ENCODE results near the gene NFKBIZ.
"Not testable (repeated sequence)": the region's sequence is repeated elsewhere in the genome, so short reads cannot be mapped to it uniquely, and the experiment has no call there.

NFKBIZ gene

GRCh38 chr3:101879102-101879501 is 29.8 kb downstream of the NFKBIZ start:
- DNase-seq: no peak

DNA sequence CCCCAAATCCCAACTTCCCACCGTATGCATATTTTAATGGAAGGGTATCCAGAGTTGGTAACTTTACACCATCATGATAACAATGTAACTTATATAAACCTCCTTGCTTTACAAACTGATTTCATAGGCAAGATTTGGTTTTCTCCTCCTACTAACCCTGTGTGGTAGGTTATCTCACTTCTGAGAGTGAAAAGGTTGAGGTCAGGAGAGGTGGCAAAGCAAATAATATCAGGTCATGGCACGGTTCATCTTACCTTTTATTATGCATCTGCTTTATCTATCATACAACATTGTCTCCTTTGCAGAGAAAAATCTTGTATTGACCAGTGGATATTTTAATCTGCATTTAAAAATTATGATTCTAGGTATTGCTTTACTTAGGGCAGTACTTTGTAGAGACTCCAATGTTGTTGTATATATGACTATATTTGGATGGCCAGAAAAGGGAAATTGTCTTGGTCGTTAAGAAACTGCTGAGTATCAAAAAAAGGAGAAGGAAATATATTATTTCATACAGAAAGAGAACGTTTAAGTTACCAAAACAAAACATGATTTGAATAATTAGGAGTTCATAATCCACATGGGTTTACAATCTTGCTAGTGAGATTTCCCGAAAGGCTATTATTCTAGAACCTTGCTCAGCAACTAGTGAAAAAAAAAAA is 30.4 kb downstream of the NFKBIZ start:
- DNase-seq: no peak

GRCh38 chr3:101884776-101885175 is 35.5 kb downstream of the NFKBIZ start:
- no peak for DNase-seq

- not testable (repeated sequence) for DNase-seq
These were observed 36.3 kb downstream of the NFKBIZ start for GRCh38 chr3:101885584-101885983.

- DNase-seq: no peak
These were observed 37.3 kb downstream of the NFKBIZ start for GRCh38 chr3:101886626-101887025.

DNA sequence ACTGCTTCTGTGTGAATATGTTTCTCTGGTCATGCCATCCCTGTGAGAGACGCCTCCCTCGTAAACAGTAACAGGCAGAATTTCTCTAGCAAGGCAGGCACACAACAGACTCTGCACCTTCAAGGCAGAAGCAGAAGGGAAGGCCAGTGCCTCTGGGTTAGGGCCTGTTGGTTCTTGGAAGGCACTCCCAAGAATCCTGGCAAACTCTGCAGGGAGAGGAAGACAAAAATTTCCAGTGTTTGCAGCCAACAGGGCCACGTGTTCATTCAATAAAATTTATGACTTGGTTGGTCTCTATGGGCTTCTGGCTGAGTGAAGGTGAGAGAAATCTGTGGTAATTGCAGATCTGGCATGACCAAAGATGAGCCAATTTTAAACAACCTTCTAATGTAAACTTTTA is 39.3 kb downstream of the NFKBIZ start:
- no peak for DNase-seq

DNA sequence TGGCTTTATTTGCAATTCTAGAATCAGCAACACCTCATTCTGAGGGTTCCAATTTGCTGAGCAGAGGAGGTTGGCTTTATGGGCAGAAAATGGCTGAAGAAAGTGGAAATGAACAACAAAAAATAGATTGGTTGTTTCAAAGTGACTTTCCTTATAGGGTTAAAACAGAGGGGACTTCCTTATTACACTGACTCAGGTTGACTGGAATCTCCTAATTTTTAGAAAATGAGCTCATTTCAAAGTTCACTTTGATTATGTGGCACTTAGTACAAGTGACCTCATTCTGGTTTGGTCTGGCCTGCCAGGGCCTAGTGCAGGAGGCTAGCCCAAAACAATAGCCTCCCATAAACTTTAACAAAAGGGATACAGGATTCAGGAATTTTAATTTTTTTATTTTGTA is 41.4 kb downstream of the NFKBIZ start:
- no peak for DNase-seq

DNA sequence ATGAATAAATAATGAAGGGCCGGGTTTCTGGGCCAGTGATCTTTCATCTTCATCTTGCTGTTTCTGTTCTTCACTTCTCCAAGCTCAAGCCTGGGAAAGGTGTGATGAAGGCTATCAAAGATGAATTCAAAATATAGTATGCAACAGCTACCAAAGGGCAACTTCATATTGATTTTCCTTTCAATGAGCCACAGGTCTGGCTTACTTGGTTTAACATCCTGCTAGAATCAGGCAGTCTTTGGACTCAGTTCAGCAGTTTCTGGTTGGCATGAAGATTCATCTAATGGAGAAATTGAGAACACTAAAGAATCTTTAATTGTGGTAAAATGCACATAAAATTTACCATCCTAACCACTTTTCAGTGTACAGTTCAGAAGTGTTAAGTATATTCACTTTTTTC is 43.3 kb downstream of the NFKBIZ start:
- DNase-seq: no peak

- DNase-seq: no peak
These were observed 46.9 kb downstream of the NFKBIZ start for GRCh38 chr3:101896083-101896757.

- no peak for DNase-seq
These were observed 47.7 kb downstream of the NFKBIZ start for GRCh38 chr3:101897013-101897412.

DNA sequence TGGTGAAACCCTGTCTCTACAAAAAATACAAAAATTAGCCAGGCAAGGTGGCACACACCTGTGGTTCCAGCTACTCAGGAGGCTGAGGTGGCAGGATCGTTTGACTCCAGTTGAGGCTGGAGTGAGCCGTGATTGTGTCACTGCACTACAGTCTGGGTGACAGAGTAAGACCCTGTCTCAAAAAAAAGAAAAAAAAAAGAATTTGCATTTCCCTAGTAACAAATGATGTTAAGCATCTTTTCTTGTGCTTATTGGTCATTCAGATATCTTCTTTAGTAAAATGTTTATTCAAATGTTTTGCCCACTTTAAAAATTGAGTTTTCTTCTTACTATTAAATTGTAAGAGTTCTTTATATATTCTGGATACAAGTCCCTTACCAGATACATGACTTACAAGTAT is 48.7 kb downstream of the NFKBIZ start:
- no peak for DNase-seq

GRCh38 chr3:101898752-101899169 is 49.4 kb downstream of the NFKBIZ start:
- DNase-seq: no peak

DNA sequence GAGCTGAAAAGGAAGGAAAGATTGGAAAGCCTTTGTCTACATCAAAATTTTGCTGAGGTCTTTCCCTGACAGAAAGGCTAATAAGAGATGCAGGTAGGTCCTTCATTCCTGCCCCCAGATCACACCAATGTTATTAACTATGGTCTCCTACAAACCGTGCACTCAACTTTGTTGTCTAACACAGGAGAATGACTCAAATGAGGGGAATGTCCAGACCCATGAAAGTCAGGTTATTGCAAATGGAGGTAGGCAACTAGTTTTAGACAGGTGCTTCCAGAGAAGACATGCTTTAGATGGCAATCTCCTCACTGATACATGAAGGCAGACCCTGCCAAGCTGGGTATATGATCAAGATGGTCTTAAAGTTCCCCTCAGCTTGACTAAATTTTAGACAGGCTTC is 51.0 kb downstream of the NFKBIZ start:
- DNase-seq: no peak

- DNase-seq: no peak
These were observed 51.4 kb downstream of the NFKBIZ start for GRCh38 chr3:101900736-101901135.

- DNase-seq: peak; percentile 10
These were observed 52.7 kb downstream of the NFKBIZ start for GRCh38 chr3:101902041-101902440.

- DNase-seq: no peak
These were observed 54.1 kb downstream of the NFKBIZ start for GRCh38 chr3:101903451-101903871.

DNA sequence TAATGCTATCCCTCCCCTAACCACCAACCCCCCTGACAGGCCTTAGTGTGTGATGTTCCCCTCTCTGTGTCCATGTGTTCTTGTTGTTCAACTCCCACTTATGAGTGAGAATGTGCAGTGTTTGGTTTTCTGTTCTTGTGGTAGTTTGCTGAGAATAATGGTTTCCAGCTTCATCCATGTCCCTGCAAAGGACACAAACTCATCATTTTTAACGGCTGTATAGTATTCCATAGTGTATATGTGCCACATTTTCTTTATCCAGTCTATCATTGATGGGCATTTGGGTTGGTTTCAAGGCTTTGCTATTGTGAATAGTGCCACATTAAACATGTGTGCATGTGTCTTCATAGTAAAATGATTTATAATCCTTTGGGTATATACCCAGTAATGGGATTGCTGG is 56.3 kb downstream of the NFKBIZ start:
- not testable (repeated sequence) for DNase-seq

Data from stimulated activated CD4-positive, alpha-beta T cell treated with anti-CD3 and anti-CD28 coated beads, Interleukin-15, amount 100 ng/mL, for 24 hours (primary cell).